H9 (cell line): ENCODE measurements around the gene AGBL4. TPM values are rescaled to one million over a fixed set of nuclear protein-coding genes. Genes with fewer than 3 reads are reported as not detected.

ENCODE experiments used
- DNase-seq: peaks from one replicate; pipeline ENCODE4 v3.0.0-alpha.2; 2017
- H2AFZ ChIP-seq: one replicate; pipeline ENCODE4 v1.6.1; 2013; ENCODE audit warnings: mild to moderate bottlenecking, low read length, control low read depth, moderate library complexity
- H2AK5ac ChIP-seq: 2 replicates; pipeline ENCODE4 v1.6.1; 2013; ENCODE audit warnings: low read length, control low read depth, mixed read lengths; ENCODE audit not compliant: insufficient read length
- H2BK120ac ChIP-seq: one replicate; pipeline ENCODE4 v1.6.1; 2013; ENCODE audit warnings: low read depth, mild to moderate bottlenecking, low read length, control low read depth, inconsistent platforms; ENCODE audit not compliant: poor library complexity, severe bottlenecking
- H2BK12ac ChIP-seq: 2 replicates; pipeline ENCODE4 v1.6.1; 2013; ENCODE audit warnings: low read length, control low read depth, mixed read lengths, low read depth; ENCODE audit not compliant: insufficient read length
- H2BK15ac ChIP-seq: 2 replicates; pipeline ENCODE4 v1.6.1; 2013; ENCODE audit warnings: low read depth, low read length, control low read depth
- H2BK20ac ChIP-seq: one replicate; pipeline ENCODE4 v1.6.1; 2013; ENCODE audit warnings: low read depth, mild to moderate bottlenecking, low read length, control low read depth, inconsistent platforms; ENCODE audit not compliant: poor library complexity, severe bottlenecking
- H2BK5ac ChIP-seq: 2 replicates; pipeline ENCODE4 v1.6.1; 2013; ENCODE audit warnings: low read length, control low read depth, mixed read lengths; ENCODE audit not compliant: insufficient read length
- H3K14ac ChIP-seq: 2 replicates; pipeline ENCODE4 v1.6.1; 2013; ENCODE audit warnings: low read length, control low read depth; ENCODE audit not compliant: insufficient read depth
- H3K18ac ChIP-seq: 2 replicates; pipeline ENCODE4 v1.6.1; 2013; ENCODE audit warnings: low read depth, mild to moderate bottlenecking, mixed read lengths, low read length, control low read depth; ENCODE audit not compliant: insufficient read length
- H3K23ac ChIP-seq: 2 replicates; pipeline ENCODE4 v1.6.1; 2013; ENCODE audit warnings: low read length, control low read depth, mixed read lengths, low read depth; ENCODE audit not compliant: insufficient read length
- H3K23me2 ChIP-seq: 2 replicates; pipeline ENCODE4 v1.6.1; 2013; ENCODE audit warnings: low read depth, mild to moderate bottlenecking, mixed read lengths, low read length, control low read depth; ENCODE audit not compliant: insufficient read length, poor library complexity, severe bottlenecking
- H3K27ac ChIP-seq: 2 replicates; pipeline ENCODE4 v1.5.1; 2013; ENCODE audit warnings: low read length, control low read depth, mixed read lengths, low read depth; ENCODE audit not compliant: insufficient read length
- H3K27me3 ChIP-seq: 2 replicates; pipeline ENCODE4 v1.6.1; 2013; ENCODE audit warnings: low read length, control low read depth, inconsistent platforms; ENCODE audit not compliant: insufficient read depth
- H3K4ac ChIP-seq: 2 replicates; pipeline ENCODE4 v1.6.1; 2013; ENCODE audit warnings: low read depth, mild to moderate bottlenecking, control low read depth, inconsistent platforms, low read length, moderate library complexity
- H3K4me1 ChIP-seq: 2 replicates; pipeline ENCODE4 v1.6.1; 2013; ENCODE audit warnings: low read length, control low read depth, inconsistent platforms; ENCODE audit not compliant: insufficient read depth
- H3K4me2 ChIP-seq: 2 replicates; pipeline ENCODE4 v1.6.1; 2013; ENCODE audit warnings: low read length, control low read depth, mixed read lengths; ENCODE audit not compliant: insufficient read length, insufficient read depth
- H3K56ac ChIP-seq: 2 replicates; pipeline ENCODE4 v1.6.1; 2013; ENCODE audit warnings: low read depth, mild to moderate bottlenecking, mixed read lengths, low read length, control low read depth; ENCODE audit not compliant: insufficient read length
- H3K79me1 ChIP-seq: 2 replicates; pipeline ENCODE4 v1.6.1; 2013; ENCODE audit warnings: low read depth, mild to moderate bottlenecking, moderate library complexity, low read length, control low read depth, inconsistent platforms; ENCODE audit not compliant: insufficient read depth, poor library complexity, severe bottlenecking
- H3K79me2 ChIP-seq: 2 replicates; pipeline ENCODE4 v1.6.1; 2013; ENCODE audit warnings: low read length, control low read depth, inconsistent platforms; ENCODE audit not compliant: insufficient read depth
- H3K9ac ChIP-seq: 2 replicates; pipeline ENCODE4 v1.6.1; 2013; ENCODE audit warnings: low read length, control low read depth, mixed read lengths; ENCODE audit not compliant: insufficient read length; ENCODE audit errors: extremely low read depth
- H3K9me3 ChIP-seq: one replicate; pipeline ENCODE4 v1.6.1; 2013; ENCODE audit warnings: low read depth, low read length, inconsistent platforms; ENCODE audit not compliant: control insufficient read depth
- H3T11ph ChIP-seq: one replicate; pipeline ENCODE4 v1.6.1; 2013; ENCODE audit warnings: mild to moderate bottlenecking, low read length, control low read depth, inconsistent platforms
- H4K20me1 ChIP-seq: one replicate; pipeline ENCODE4 v1.6.1; 2013; ENCODE audit not compliant: control insufficient read depth, insufficient read length, insufficient read depth
- H4K5ac ChIP-seq: 2 replicates; pipeline ENCODE4 v1.6.1; 2013; ENCODE audit warnings: low read depth, mild to moderate bottlenecking, mixed read lengths, low read length, control low read depth; ENCODE audit not compliant: insufficient read length
- H4K8ac ChIP-seq: replicated peaks from 2 replicates; pipeline ENCODE4 v1.6.1; 2013; ENCODE audit warnings: low read length, control low read depth, mixed read lengths, low read depth; ENCODE audit not compliant: insufficient read length
- H4K91ac ChIP-seq: 2 replicates; pipeline ENCODE4 v1.6.1; 2013; ENCODE audit warnings: low read depth, mild to moderate bottlenecking, moderate library complexity, mixed read lengths, low read length, control low read depth; ENCODE audit not compliant: insufficient read length
- H3K27ac Mint-ChIP-seq, 3 experiments: 2 replicates in 2 of 3; 3 replicates in 1 of 3; pipeline ENCODE4 v1.8.0; 2020 to 2021; ENCODE audit warnings: mixed read lengths in 3 of 3, mild to moderate bottlenecking in 1 of 3, moderate library complexity in 1 of 3
- H3K27me3 Mint-ChIP-seq: 2 replicates; pipeline ENCODE4 v1.8.0; 2021; ENCODE audit warnings: low read depth, mild to moderate bottlenecking, moderate library complexity, mixed read lengths
- H3K36me3 Mint-ChIP-seq, 3 experiments: 2 replicates in 2 of 3; 3 replicates in 1 of 3; pipeline ENCODE4 v1.8.0; 2020 to 2021; ENCODE audit warnings: low read depth in 3 of 3, mixed read lengths in 3 of 3; ENCODE audit not compliant: insufficient read depth in 1 of 3
- H3K4me1 Mint-ChIP-seq, 2 experiments: 2 replicates each; pipeline ENCODE4 v1.8.0; 2020; ENCODE audit warnings: mixed read lengths in 2 of 2
- H3K4me3 Mint-ChIP-seq, 2 experiments: 2 replicates in 1 of 2; 3 replicates in 1 of 2; pipeline ENCODE4 v1.8.0; 2020 to 2021; ENCODE audit warnings: mild to moderate bottlenecking in 2 of 2, mixed read lengths in 2 of 2, moderate library complexity in 1 of 2
- H3K9me3 Mint-ChIP-seq, 2 experiments: 2 replicates in 1 of 2; 3 replicates in 1 of 2; pipeline ENCODE4 v1.8.0; 2020; ENCODE audit warnings: mild to moderate bottlenecking in 2 of 2, mixed read lengths in 2 of 2, moderate library complexity in 1 of 2
- total RNA-seq: library from RNA; stranded (reverse); gene quantifications from 2 replicates; pipeline ENCODE4 v1.2.1, GENCODE V29; 2021
- TF ChIP-seq, protein P1 (sequence below): fragments of 200-600 bp; sonication (generic); conservative IDR thresholded peaks from 3 replicates; pipeline ENCODE4 v1.8.0; 2021; ENCODE audit warnings: antibody characterized with exemption, mild to moderate bottlenecking

The AGBL4 gene
- total RNA-seq, 1 experiment from 2014 or later, result not detected

DNA sequence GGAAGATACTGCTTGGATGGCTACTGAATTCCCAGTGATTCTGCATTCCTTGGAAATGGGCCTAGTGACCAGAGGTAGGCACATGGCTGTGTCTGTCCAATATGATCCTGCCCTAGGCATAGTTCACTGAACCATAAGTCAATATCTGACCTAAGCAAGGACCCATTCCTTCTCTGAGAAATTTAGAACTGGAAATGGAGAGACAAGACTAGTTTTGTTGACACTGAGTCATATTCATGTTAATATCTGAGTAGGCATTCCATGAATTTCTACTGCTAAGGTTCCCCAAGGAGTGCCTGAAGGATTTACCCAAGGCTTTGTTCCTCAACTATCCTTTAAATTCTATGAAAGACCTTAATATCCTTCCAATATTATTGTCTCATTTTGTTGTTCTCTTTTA, 917.3 kb downstream of the AGBL4 start:
- Histone ChIP-seq H3K4me2 (no peak overlapping the region), H2AFZ (no peak overlapping the region), H3K4ac (no peak overlapping the region), H3K79me2 (no peaks in the 10 kb centered on the region), H3K27ac (no peak overlapping the region), H3K9me3 (peaks cover 26% of the 10 kb centered on the region), H3K14ac (no peak overlapping the region), H3K23ac (no peak overlapping the region), H3K18ac (no peak overlapping the region), H2BK5ac (no peak overlapping the region), H2BK12ac (no peak overlapping the region), H3T11ph (no peak overlapping the region), H3K27me3 (no peaks in the 10 kb centered on the region), H3K79me1 (no peaks in the 10 kb centered on the region), H2AK5ac (no peak overlapping the region), H3K56ac (no peak overlapping the region), H4K20me1 (no peaks in the 10 kb centered on the region), H2BK20ac (no peak overlapping the region), H2BK15ac (no peak overlapping the region), H4K8ac (no peak overlapping the region), H3K9ac (no peak overlapping the region), H4K5ac (no peak overlapping the region), H4K91ac (no peak overlapping the region), H2BK120ac (no peak overlapping the region), H3K23me2 (no peaks in the 10 kb centered on the region), H3K4me1 (no peaks in the 10 kb centered on the region)
- H3K27me3 Mint-ChIP-seq, result no peaks in the 10 kb centered on the region; the same call in 1 of the 2 replicates
- no peak for DNase-seq
- H3K4me3 Mint-ChIP-seq, result no peak overlapping the region
- TF ChIP-seq, protein P1, sequence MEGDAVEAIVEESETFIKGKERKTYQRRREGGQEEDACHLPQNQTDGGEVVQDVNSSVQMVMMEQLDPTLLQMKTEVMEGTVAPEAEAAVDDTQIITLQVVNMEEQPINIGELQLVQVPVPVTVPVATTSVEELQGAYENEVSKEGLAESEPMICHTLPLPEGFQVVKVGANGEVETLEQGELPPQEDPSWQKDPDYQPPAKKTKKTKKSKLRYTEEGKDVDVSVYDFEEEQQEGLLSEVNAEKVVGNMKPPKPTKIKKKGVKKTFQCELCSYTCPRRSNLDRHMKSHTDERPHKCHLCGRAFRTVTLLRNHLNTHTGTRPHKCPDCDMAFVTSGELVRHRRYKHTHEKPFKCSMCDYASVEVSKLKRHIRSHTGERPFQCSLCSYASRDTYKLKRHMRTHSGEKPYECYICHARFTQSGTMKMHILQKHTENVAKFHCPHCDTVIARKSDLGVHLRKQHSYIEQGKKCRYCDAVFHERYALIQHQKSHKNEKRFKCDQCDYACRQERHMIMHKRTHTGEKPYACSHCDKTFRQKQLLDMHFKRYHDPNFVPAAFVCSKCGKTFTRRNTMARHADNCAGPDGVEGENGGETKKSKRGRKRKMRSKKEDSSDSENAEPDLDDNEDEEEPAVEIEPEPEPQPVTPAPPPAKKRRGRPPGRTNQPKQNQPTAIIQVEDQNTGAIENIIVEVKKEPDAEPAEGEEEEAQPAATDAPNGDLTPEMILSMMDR, result no peak
- H3K9me3 Mint-ChIP-seq, result peaks cover 88 to 94% of the 10 kb centered on the region in 2 experiments
- peaks cover 0 to 29% (median 16%) of the 10 kb centered on the region in 3 experiments; a peak in 6 of 7 replicates for H3K36me3 Mint-ChIP-seq
- H3K27ac Mint-ChIP-seq, result no peak overlapping the region
- no peaks in the 10 kb centered on the region for H3K4me1 Mint-ChIP-seq
